ENCODE measurements around the gene MT1HL1.
A peak's percentile ranks its signal among the peaks of the same experiment; 100 is the strongest.

The MT1HL1 gene

DNA sequence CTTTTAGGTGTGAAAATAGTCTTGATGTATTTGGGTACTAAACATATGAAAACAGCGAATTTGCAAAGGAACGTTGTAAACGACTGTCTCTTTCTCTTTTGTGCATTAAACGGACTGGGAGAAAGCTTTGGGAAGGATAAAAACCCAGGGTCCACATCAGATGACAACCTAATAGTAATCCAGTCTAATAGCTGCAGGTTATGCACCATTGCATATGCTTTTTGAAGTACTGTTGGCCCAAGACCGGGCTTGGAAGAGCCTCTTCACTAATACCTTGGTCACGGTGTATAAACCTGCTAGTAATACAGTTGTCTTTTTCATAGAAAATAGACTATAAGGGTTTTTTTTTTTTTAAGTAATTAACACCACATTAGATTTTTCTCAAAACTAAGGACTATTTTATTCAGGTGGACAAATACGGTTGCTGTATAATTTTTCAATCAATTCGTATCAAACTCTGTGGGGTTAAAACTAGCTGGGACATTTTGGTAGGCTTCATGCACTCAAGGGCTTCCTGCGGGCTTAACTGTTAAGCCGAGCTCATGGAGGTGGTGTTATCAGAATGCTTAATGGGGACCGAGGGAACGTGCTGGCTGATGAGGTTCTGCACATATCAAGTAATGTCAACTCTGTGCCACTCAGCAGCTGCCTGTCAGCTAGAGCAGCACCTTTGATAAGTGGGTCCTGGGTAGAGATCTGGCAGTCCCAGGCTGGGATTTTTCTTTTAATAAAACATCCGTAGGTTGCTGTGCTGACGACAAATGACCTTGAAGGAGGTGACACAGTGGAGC lies 39.8 kb upstream of the MT1HL1 start:
- TF ChIP-seq, protein P1, sequence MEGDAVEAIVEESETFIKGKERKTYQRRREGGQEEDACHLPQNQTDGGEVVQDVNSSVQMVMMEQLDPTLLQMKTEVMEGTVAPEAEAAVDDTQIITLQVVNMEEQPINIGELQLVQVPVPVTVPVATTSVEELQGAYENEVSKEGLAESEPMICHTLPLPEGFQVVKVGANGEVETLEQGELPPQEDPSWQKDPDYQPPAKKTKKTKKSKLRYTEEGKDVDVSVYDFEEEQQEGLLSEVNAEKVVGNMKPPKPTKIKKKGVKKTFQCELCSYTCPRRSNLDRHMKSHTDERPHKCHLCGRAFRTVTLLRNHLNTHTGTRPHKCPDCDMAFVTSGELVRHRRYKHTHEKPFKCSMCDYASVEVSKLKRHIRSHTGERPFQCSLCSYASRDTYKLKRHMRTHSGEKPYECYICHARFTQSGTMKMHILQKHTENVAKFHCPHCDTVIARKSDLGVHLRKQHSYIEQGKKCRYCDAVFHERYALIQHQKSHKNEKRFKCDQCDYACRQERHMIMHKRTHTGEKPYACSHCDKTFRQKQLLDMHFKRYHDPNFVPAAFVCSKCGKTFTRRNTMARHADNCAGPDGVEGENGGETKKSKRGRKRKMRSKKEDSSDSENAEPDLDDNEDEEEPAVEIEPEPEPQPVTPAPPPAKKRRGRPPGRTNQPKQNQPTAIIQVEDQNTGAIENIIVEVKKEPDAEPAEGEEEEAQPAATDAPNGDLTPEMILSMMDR (IDR thresholded peaks at IDR 0.05): no peak
- no peaks in the 10 kb centered on the region for H3K9me3 ChIP-seq
- H3K27me3 ChIP-seq: peaks cover 0 to 5% of the 10 kb centered on the region in 2 donors
- no peak for DNase-seq
- peak overlapping the region; percentile 82 to 86 for H3K27ac ChIP-seq
- intact Hi-C loops (cut with DNase I; ENCODE audit: low total_unique reads): loop anchor here (10.0 kb wide), 1 partner anchor 341 kb away; no protein-coding TSS in a partner anchor
- no peaks in the 10 kb centered on the region for H3K36me3 ChIP-seq
- H3K4me1 ChIP-seq: peaks cover 0 to 46% (median 21%) of the 10 kb centered on the region in 4 donors
- peak overlapping the region; percentile 74 to 86 for H3K4me3 ChIP-seq

DNA sequence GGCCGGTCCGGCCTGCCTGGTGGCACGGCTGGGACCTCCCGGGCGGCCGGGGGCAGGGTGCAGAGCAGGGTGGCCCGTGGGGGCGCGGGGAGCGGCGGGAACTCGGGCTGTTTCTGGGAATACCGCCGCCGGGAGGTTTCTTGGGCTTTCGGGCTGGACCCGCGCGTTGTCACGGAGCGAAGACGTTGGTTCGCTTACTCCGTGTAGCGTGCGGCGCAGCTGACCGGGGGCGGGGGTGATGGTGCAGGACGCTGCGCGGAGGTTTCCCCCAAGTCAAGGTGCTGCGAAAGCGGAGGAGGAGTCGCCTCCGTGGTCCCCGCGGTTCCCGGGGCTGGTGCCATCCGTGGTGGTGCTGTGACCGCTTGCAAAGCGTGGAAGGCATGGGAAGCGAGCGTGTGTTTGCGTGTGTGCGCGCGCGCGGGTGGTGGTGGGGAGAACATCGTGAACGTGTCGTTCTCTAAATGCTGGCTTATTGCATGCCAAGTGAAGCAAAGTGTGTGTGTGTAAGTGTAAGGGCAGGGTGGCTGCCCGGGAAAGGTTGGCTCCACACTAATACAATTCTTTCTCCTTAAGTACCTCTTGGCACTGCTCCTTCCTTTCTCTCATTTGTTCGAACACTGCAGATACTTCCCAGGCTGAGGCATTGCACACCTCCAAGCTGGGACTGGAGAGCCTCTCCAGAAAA lies 38.8 kb upstream of the MT1HL1 start:
- Histone ChIP-seq H3K4me3 (peak overlapping the region; percentile 74 to 86), H3K27ac (peak overlapping the region; percentile 82 to 86), H3K9me3 (no peaks in the 10 kb centered on the region), H3K27me3 (peaks cover 0 to 5% of the 10 kb centered on the region in 2 donors), H3K36me3 (no peaks in the 10 kb centered on the region), H3K4me1 (peaks cover 0 to 53% (median 21%) of the 10 kb centered on the region in 4 donors)
- TF ChIP-seq, protein P1 (IDR thresholded peaks at IDR 0.05): no peak
- DNase-seq: peak; percentile 25 to 79
- intact Hi-C loops (cut with DNase I; ENCODE audit: low total_unique reads): loop anchor here (10.0 kb wide), 1 partner anchor 342 kb away; no protein-coding TSS in a partner anchor

DNA sequence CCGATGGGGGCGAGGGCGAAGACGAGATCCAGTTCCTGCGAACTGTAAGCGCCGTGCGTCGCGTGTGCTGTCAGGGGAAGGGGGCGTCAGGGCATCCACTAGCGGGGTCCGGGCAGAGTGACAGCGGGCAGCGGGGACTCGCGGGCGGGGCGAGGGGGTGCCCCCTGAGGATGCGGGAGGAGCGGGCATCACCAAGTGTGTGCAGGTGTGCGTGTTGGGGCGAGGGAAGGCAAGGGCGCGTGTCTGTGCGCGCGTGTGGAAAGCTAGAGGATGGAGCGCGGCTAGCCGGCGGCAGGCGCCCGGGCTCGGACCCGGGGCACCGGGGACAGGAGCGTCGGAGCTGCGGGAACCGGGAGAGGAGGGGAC lies 38.3 kb upstream of the MT1HL1 start:
- Histone ChIP-seq H3K4me3 (peak overlapping the region; percentile 74 to 86), H3K4me1 (peaks cover 0 to 53% (median 21%) of the 10 kb centered on the region in 4 donors), H3K36me3 (no peaks in the 10 kb centered on the region), H3K9me3 (no peaks in the 10 kb centered on the region), H3K27ac (peak overlapping the region; percentile 82 to 86), H3K27me3 (peaks cover 0 to 5% of the 10 kb centered on the region in 2 donors)
- intact Hi-C loops (cut with DNase I; ENCODE audit: low total_unique reads): loop anchor here (10.0 kb wide), 1 partner anchor 342 kb away; no protein-coding TSS in a partner anchor
- DNase-seq: peak in 1 of 2 donors; percentile 63
- TF ChIP-seq, protein P1 (IDR thresholded peaks at IDR 0.05): no peak

DNA sequence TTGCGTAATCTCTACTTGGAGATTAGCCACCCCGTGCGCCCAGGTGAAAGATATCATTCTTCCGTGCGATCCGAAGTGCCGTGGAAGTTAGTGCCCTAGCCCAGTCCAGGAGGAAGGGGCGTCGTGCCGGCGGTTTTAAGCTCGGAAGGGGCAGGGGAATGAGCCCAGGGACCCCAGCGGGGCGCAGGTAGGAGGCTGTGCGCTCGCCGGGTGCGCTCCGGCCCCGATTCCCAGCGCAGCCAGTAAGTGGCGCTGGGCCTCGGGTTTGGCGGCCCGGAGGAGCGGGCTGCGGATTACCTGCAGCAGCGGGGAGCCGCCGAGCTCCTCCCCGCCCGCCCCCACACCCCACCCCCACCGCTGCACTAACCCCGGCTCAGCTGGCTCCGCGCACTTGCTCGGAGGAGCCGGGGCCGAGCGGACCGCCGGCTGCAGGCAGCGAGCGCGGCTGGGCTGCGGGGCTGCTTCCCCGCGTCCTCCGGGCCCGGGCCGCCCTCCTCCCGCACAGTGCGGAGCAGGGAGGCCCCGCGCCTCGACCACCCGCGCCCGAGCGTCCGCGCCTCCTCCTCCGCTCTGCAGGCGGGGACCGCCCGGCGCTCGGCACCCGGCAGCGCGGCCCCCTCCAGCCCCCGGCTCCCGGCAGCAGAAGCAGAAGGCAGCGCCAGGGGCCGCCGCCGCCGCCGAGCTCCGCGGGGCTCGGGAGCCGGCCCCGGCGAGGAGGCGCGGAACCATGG lies 37.7 kb upstream of the MT1HL1 start, which contains the start of gene RYR2:
Gene RYR2 (plus strand): TSS at position 390 of the 731 bp plus-strand sequence. CDS start 338 bp downstream, at position 728.
- Histone ChIP-seq H3K9me3 (no peaks in the 10 kb centered on the region), H3K36me3 (no peaks in the 10 kb centered on the region), H3K4me3 (peak within 1 kb of the TSS; percentile 74 to 86), H3K4me1 (peaks cover 0 to 48% (median 19%) of the 10 kb centered on the region in 4 donors), H3K27ac (peak within 1 kb of the TSS; percentile 82 to 86), H3K27me3 (peaks cover 0 to 5% of the 10 kb centered on the region in 2 donors)
- TF ChIP-seq, protein P1 (IDR thresholded peaks at IDR 0.05): peak; percentile 40 to 83
- intact Hi-C loops (cut with DNase I; ENCODE audit: low total_unique reads): loop anchor here (10.0 kb wide), 1 partner anchor 343 kb away; no protein-coding TSS in a partner anchor
- peak in 1 of 2 donors; percentile 76 for DNase-seq

DNA sequence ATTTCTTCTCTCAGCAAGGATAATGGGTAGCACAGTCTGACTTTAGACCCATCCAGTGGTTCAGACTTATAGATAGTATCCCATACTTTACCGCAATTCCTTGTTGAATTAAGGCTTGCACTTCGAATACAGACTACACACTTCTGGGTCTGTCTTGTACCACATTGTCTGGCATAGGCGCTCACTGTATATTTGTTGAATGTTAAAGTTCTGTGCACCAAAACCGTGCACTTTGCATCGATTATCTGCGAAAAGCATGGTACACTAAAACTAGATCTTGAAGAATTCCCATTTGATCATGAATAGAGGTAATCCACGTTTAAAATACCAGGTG lies 37.2 kb upstream of the MT1HL1 start:
- TF ChIP-seq, protein P1 (IDR thresholded peaks at IDR 0.05): no peak
- Histone ChIP-seq H3K4me3 (peak overlapping the region; percentile 74 to 86), H3K27ac (peak overlapping the region; percentile 82 to 86), H3K27me3 (peaks cover 0 to 5% of the 10 kb centered on the region in 2 donors), H3K4me1 (peaks cover 0 to 42% (median 14%) of the 10 kb centered on the region in 4 donors), H3K9me3 (no peaks in the 10 kb centered on the region), H3K36me3 (no peaks in the 10 kb centered on the region)
- intact Hi-C loops (cut with DNase I; ENCODE audit: low total_unique reads): loop anchor here (10.0 kb wide), 1 partner anchor 343 kb away; no protein-coding TSS in a partner anchor
- DNase-seq: no peak
